HCT116 (cell line): ENCODE data around the gene RFPL3. TPM values are rescaled to one million over a fixed set of nuclear protein-coding genes. Genes with fewer than 3 reads are reported as not detected.

Source experiments
- ATAC-seq: fragments of 200-7000 bp; cut with Tn5 transposase; 2 replicates; pipeline ENCODE4 v1.9.1; 2020; ENCODE audit warnings: mild to moderate bottlenecking, moderate library complexity
- BruUV-seq: library from RNA; stranded (reverse); fragments of 400-500 nt; replicated peaks from 2 replicates; lab custom pipeline; 2021; lab: Mats Ljungman, UMichigan
- CTCF ChIA-PET: fragments of 300-600 bp; sonication (Branson Sonifier 250); formaldehyde crosslinking; loops from one replicate; lab custom pipeline; 2021; ENCODE audit warnings: antibody characterized with exemption; lab: Charles Lee
- POLR2A ChIA-PET: fragments of 300-600, 350-600 bp; sonication (Branson Sonifier 250); formaldehyde crosslinking; loops from one replicate; lab custom pipeline; 2021; ENCODE audit warnings: antibody characterized with exemption; lab: Charles Lee
- RAD21 ChIA-PET, 2 experiments: fragments of 300-600 bp; sonication (Branson Sonifier 250); formaldehyde crosslinking; loops; one replicate each; lab custom pipeline; 2023; ENCODE audit warnings: low total read pairs in 2 of 2; ENCODE audit not compliant: uncharacterized antibody in 2 of 2, unreplicated experiment in 2 of 2, low non-redundant PET in 1 of 2; lab: Charles Lee
- DNase-seq: peaks from one replicate; pipeline ENCODE4 v3.0.0-alpha.2; 2010; ENCODE audit warnings: low read depth, low spot score
- H2AFZ ChIP-seq: fragments of 200-600 bp; shearing (Covaris generic), sonication (generic); 2 replicates; pipeline ENCODE4 v1.6.1; 2017; ENCODE audit warnings: low read depth, mixed run types, mixed read lengths, antibody characterized with exemption, low read length; ENCODE audit not compliant: poor library complexity, severe bottlenecking
- H3K27ac ChIP-seq: 2 replicates; pipeline ENCODE4 v1.5.1; 2012; ENCODE audit warnings: low read depth, low read length
- H3K27me3 ChIP-seq: fragments of 200-600 bp; sonication (generic); 2 replicates; pipeline ENCODE4 v1.6.1; 2016; ENCODE audit warnings: mixed run types, low read length, mixed read lengths; ENCODE audit not compliant: insufficient read depth
- H3K36me3 ChIP-seq, 2 experiments: fragments of 200-500 bp in 1 of 2; fragments of 200-600 bp in 1 of 2; sonication (Bioruptor generic) in 1 of 2; sonication (generic) in 1 of 2; 2 replicates each; pipeline versions ENCODE4 v1.5.1 to v1.6.1; 2014 to 2016; ENCODE audit warnings: low read length in 2 of 2, inconsistent platforms in 1 of 2, mixed read lengths in 1 of 2, mixed run types in 1 of 2; ENCODE audit not compliant: insufficient read depth in 2 of 2, control insufficient read depth in 1 of 2
- H3K4me1 ChIP-seq, 2 experiments: fragments of 200-600 bp in 1 of 2; sonication (generic) in 1 of 2; 2 replicates each; pipeline versions ENCODE4 v1.5.1 to v1.6.1; 2012 to 2017; ENCODE audit warnings: low read length in 2 of 2, inconsistent platforms in 1 of 2, mild to moderate bottlenecking in 1 of 2, mixed read lengths in 1 of 2, mixed run types in 1 of 2, moderate library complexity in 1 of 2; ENCODE audit not compliant: insufficient read depth in 2 of 2, control insufficient read depth in 1 of 2
- H3K4me2 ChIP-seq: fragments of 200-600 bp; sonication (generic); 2 replicates; pipeline ENCODE4 v1.6.1; 2017; ENCODE audit warnings: mixed run types, low read length, mixed read lengths
- H3K4me3 ChIP-seq, 2 experiments: fragments of 200-600 bp in 1 of 2; sonication (generic) in 1 of 2; replicated peaks in 1 of 2; 2 replicates each; pipeline ENCODE4 v1.5.1; 2011 to 2016; ENCODE audit warnings: low read length in 2 of 2, control low read depth in 1 of 2, low read depth in 1 of 2, mild to moderate bottlenecking in 1 of 2, mixed read lengths in 1 of 2, mixed run types in 1 of 2
- H3K79me2 ChIP-seq: fragments of 200-600 bp; sonication (generic); 2 replicates; pipeline ENCODE4 v1.6.1; 2017; ENCODE audit warnings: mild to moderate bottlenecking, mixed run types, low read length, moderate library complexity, mixed read lengths; ENCODE audit not compliant: insufficient read depth
- H3K9ac ChIP-seq: fragments of 200-600 bp; sonication (generic); 2 replicates; pipeline ENCODE4 v1.6.1; 2016; ENCODE audit warnings: low read length, mixed read lengths
- H3K9me2 ChIP-seq: fragments of 200-600 bp; sonication (generic), shearing (Covaris generic); 2 replicates; pipeline ENCODE4 v1.6.1; 2017; ENCODE audit warnings: mixed run types, mild to moderate bottlenecking, moderate library complexity; ENCODE audit not compliant: insufficient read depth
- H3K9me3 ChIP-seq, 2 experiments: fragments of 200-500 bp in 1 of 2; fragments of 200-600 bp in 1 of 2; sonication (Bioruptor generic) in 1 of 2; sonication (generic) in 1 of 2; 2 replicates each; pipeline ENCODE4 v1.6.1; 2014 to 2017; ENCODE audit warnings: low read length in 2 of 2, mixed read lengths in 2 of 2, inconsistent platforms in 1 of 2, low read depth in 1 of 2, mild to moderate bottlenecking in 1 of 2, mixed run types in 1 of 2, moderate library complexity in 1 of 2; ENCODE audit not compliant: control insufficient read depth in 1 of 2, insufficient read depth in 1 of 2
- H4K20me1 ChIP-seq: fragments of 200-600 bp; sonication (generic), shearing (Covaris generic); 2 replicates; pipeline ENCODE4 v1.6.1; 2017; ENCODE audit warnings: mixed run types, mild to moderate bottlenecking, moderate library complexity; ENCODE audit not compliant: insufficient read depth
- EGR1 ChIP-seq: IDR thresholded peaks from 2 replicates; pipeline ENCODE4 v1.6.1; 2012; ENCODE audit warnings: low read depth
- ELF1 ChIP-seq: IDR thresholded peaks from 2 replicates; pipeline ENCODE4 v1.6.1; 2012; ENCODE audit warnings: low read depth, borderline replicate concordance
- SIN3A ChIP-seq: IDR thresholded peaks from 2 replicates; pipeline ENCODE4 v1.6.1; 2012; ENCODE audit warnings: low read depth
- SP1 ChIP-seq: IDR thresholded peaks from 2 replicates; pipeline ENCODE4 v1.6.1; 2012; ENCODE audit warnings: low read depth
- ZNF274 ChIP-seq: fragments of 200-500 bp; sonication (Bioruptor generic); IDR thresholded peaks from 2 replicates; pipeline ENCODE4 v1.6.1; 2014; ENCODE audit warnings: mild to moderate bottlenecking, low read depth, low read length, inconsistent platforms
- intact Hi-C: fragments of 100-400 bp; cut with micrococcal nuclease; formaldehyde crosslinking; loops from 2 replicates; pipeline ENCODE4 v1.10.0; 2022
- total RNA-seq: library from RNA; stranded (reverse); gene quantifications from one replicate; pipeline ENCODE4 v1.2.1, GENCODE V29; 2021; ENCODE audit not compliant: unreplicated experiment
- TF ChIP-seq, protein P1 (sequence below), 3 experiments: fragments of 200-600 bp in 1 of 3; sonication (generic) in 1 of 3; IDR thresholded peaks in 2 of 3; conservative IDR thresholded peaks in 1 of 3; 2 replicates each; pipeline ENCODE4 v1.5.1; 2012 to 2017; ENCODE audit warnings: low read depth in 2 of 3, low read length in 2 of 3, antibody characterized with exemption in 1 of 3, borderline replicate concordance in 1 of 3, control low read depth in 1 of 3, mild to moderate bottlenecking in 1 of 3, mixed read lengths in 1 of 3, mixed run types in 1 of 3, moderate library complexity in 1 of 3; ENCODE audit not compliant: insufficient read depth in 1 of 3
- TF ChIP-seq, protein P2 (sequence below): IDR thresholded peaks from 2 replicates; pipeline ENCODE4 v1.6.1; 2012

Gene RFPL3
- total RNA-seq, 1 experiment from 2014 or later: not detected

DNA sequence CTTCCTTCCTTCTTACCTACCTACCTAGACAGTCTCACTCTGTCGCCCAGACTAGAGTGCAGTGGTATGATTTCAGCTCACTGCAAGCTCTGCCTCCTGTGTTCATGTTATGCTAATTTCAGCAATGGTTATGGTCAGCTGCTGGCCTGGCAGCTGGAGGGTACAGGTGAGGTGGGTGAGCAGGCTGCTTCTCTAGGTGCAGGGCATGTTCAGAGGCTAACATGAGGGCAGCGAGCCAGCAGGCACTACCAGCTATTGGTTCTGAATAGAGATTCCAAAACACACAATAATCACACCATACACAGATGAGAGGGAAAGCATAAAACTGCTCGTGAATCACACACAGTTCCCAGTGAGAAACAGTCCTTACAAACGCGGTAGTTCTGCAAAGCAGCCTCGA, 48.7 kb upstream of the RFPL3 start:
- CTCF ChIA-PET: no interaction called here
- TF ChIP-seq SIN3A (no peak), ELF1 (no peak), ZNF274 (no peak), SP1 (no peak)
- TF ChIP-seq, protein P1, sequence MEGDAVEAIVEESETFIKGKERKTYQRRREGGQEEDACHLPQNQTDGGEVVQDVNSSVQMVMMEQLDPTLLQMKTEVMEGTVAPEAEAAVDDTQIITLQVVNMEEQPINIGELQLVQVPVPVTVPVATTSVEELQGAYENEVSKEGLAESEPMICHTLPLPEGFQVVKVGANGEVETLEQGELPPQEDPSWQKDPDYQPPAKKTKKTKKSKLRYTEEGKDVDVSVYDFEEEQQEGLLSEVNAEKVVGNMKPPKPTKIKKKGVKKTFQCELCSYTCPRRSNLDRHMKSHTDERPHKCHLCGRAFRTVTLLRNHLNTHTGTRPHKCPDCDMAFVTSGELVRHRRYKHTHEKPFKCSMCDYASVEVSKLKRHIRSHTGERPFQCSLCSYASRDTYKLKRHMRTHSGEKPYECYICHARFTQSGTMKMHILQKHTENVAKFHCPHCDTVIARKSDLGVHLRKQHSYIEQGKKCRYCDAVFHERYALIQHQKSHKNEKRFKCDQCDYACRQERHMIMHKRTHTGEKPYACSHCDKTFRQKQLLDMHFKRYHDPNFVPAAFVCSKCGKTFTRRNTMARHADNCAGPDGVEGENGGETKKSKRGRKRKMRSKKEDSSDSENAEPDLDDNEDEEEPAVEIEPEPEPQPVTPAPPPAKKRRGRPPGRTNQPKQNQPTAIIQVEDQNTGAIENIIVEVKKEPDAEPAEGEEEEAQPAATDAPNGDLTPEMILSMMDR (IDR thresholded peaks at IDR 0.05 in 2 of 3, conservative IDR thresholded peaks at IDR 0.05 in 1 of 3; ENCODE audit: borderline replicate concordance in 1 of 3, insufficient read depth in 1 of 3, low read depth in 2 of 3, low read length in 2 of 3): no peak
- TF ChIP-seq, protein P2, sequence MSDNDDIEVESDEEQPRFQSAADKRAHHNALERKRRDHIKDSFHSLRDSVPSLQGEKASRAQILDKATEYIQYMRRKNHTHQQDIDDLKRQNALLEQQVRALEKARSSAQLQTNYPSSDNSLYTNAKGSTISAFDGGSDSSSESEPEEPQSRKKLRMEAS: no peak

DNA sequence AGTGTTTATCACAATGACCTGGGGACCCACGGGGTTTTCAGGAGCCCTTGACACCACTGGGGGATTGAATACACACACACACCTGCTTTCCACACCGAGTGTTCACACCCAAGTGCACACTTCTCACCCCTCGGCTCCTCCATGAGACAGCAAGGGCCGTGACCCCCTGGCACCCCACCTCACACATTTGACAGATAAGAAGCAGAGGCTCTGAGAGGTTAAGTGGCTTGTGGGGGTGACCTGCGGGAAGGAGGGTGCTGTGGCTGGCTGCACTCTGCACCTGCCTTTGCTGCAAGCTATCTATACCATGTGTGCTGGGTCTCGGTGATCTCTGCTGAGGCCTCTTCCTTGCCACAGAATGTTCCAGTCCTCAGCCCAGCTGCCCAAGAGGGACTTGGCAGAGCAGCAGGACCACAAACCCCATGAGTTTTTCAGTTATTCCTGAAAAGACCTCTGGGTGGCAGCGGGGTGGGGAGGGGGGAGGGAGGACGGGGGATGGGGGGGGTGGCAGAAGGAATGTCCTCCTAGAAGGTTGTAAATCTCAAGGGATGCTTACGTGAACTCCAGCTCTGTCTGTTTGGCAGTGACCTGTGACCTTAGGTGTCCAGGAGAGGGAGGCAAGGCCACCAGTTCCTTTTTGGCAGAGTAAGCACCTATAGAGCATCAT, 47.9 kb upstream of the RFPL3 start:
- Histone ChIP-seq H4K20me1 (no peaks in the 10 kb centered on the region), H3K9me2 (no peaks in the 10 kb centered on the region), H3K36me3 (no peaks in the 10 kb centered on the region), H3K9ac (no peak overlapping the region), H3K4me3 (no peak overlapping the region), H3K9me3 (no peaks in the 10 kb centered on the region), H3K4me2 (no peak overlapping the region), H3K4me1 (no peaks in the 10 kb centered on the region; a peak in 1 of 4 replicates), H2AFZ (no peak overlapping the region), H3K79me2 (no peaks in the 10 kb centered on the region), H3K27me3 (no peaks in the 10 kb centered on the region), H3K27ac (no peak overlapping the region)
- POLR2A ChIA-PET: no interaction called here
- no peak for DNase-seq
- no TSS peak for BruUV-seq
- RAD21 ChIA-PET: no interaction called here
- intact Hi-C loops: no loop called here
- no peak for TF ChIP-seq EGR1
- TF ChIP-seq, protein P1 (IDR thresholded peaks at IDR 0.05 in 2 of 3, conservative IDR thresholded peaks at IDR 0.05 in 1 of 3; ENCODE audit: borderline replicate concordance in 1 of 3, insufficient read depth in 1 of 3, low read depth in 2 of 3, low read length in 2 of 3): 0 out of 6 replicates have a peak, but pooled peaks of 1 of the 3 experiments have one; percentile 8
- peak; percentile 67 for ATAC-seq
- CTCF ChIA-PET: no interaction called here

More for the DNA sequence above, 48.7 kb upstream of the RFPL3 start:
- H3K4me3 ChIP-seq: no peak overlapping the region
- H3K4me2 ChIP-seq: no peak overlapping the region
- DNase-seq (no peak), ATAC-seq (no peak)
- ChIA-PET RAD21 (no interaction called here), POLR2A (no interaction called here)
- H3K79me2 ChIP-seq: no peaks in the 10 kb centered on the region
- H3K9ac ChIP-seq: no peak overlapping the region
- no peak overlapping the region for H3K27ac ChIP-seq
- H3K4me1 ChIP-seq: no peaks in the 10 kb centered on the region; a peak in 1 of 4 replicates
- intact Hi-C loops: no loop called here
- H3K27me3 ChIP-seq: no peaks in the 10 kb centered on the region
- H3K9me2 ChIP-seq: no peaks in the 10 kb centered on the region
- BruUV-seq: no TSS peak
- no peaks in the 10 kb centered on the region for H3K9me3 ChIP-seq
- no peaks in the 10 kb centered on the region for H4K20me1 ChIP-seq
- H2AFZ ChIP-seq: no peak overlapping the region
- H3K36me3 ChIP-seq: no peaks in the 10 kb centered on the region
